Stimulated activated CD8-positive, alpha-beta memory T cell treated with anti-CD3 and anti-CD28 coated beads, Interleukin-12 subunit alpha, Interleukin-12 subunit beta, amount 100 ng/mL, for 24 hours (primary cell): ENCODE results near the gene TREML4.

Experiments
- DNase-seq: peaks from one replicate; pipeline ENCODE4 v3.0.0-alpha.2; 2020; ENCODE audit errors: extremely low read depth

The TREML4 gene

DNA sequence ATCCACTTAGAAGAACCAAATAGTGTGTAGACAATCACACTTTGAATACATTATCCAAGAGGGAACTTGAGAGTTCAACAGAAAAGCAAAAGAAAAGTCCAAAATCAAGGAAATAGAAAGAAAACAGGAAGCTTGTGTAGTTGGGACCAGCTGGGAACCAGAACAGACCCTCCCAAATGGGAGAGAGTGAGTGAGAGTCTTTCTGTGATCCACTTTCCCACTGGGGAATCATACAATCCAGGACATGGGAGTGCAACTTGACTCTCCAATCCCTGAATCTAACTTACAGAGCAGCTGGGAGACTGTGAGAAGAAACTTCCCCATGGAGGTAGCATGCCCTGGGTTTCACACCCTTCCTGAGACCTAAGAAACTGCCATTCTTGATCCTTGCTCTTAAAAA lies 27.0 kb downstream of the TREML4 start:
- DNase-seq = no peak

DNA sequence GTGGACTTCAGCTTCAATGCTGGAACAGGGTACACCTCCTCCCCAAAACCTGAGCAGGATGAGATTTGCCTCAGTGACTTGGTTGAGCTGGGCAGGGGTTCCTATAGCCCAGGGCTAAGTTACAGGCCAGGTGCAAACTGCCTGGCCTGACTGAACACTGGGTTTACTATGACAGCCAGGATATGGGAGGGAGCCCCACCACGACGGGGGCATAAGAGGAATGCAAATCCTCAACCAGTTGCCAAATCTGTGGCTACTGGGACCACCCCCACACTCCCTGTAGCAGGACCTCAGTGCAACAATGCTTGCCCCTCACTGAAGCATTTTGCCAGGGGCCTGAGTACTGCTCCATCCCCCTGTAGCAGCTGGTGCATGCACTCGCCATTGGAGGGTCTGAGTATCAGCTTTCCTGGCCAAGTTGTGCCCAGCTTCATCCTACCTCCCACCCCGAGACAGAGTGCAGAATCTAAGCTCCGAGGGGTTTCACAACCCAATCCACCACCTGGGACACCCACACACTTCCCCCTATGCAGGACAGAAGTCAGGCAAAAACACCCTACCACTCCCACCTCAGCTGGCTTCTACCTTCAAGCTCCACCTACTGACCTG lies 27.6 kb downstream of the TREML4 start:
- DNase-seq = no peak

DNA sequence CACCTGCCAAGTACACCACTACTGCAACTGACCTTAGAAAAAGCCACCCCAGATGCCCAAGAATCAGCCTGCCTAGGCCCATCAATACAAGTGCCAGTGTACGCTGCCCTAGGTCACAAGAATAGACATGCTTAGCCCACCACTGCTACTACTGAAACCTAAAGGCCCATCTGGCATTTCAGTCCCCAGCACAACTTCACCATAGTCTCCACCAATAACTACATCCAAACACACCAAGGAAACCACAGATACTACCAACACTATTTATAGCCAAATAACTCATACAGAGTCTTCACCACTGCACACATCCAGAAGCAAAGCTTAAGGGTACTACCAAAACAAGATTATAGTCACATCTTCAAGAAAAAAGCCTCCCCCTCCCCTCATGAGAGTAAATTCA lies 28.2 kb downstream of the TREML4 start:
- no peak for DNase-seq

DNA sequence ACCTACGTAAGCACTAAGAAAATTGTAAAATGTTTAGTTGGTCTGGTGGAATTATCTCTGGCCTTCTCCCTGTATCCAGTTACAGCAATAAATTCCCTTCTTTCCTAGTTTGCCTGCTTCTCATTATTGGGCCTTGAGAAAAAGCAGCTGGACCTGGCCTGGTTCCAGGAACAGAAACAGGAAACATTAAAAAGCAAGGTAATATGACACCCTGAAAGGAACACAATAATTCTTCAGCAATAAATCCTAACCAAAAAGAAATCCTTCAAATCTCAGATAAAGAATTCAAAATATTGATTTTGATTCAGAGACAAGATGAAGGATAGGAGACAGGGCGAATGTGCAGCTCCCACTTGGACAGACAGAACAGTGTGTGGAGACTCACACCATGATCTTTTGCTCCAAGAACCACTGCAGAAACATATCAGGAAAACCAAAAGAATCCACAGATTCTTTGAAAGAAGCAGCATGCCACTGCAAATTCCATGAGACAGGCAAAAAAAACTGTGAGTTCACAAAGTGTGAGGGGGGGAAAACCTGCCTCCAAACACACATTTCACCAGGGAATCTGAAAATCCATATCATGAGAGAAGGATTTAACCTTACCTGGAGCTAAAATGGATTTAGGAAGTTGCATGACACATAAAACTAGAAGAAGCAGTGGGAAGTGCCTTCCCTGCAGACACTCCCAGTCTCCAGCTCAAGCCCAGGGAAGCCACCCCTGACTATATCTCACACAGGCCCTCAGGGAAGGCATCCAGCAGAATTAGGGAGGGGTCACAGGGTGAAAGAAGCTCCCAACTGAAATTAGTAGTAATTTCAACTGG lies 29.4 kb downstream of the TREML4 start:
- DNase-seq = no peak

DNA sequence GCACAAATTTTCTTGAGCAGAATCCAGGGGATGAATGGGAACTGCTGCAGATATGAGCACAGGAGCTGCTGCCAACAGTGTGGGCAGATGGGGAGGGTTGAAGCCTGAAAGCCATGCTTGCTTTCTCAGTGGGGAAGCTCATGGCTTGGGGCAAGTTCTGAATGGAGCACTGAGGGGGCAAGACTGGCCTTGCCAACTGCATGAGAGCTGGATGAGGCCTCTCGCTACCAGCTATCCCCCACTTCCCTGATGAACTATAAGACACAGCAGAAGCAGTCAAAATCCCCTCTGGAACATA lies 30.0 kb downstream of the TREML4 start:
- DNase-seq = no peak

DNA sequence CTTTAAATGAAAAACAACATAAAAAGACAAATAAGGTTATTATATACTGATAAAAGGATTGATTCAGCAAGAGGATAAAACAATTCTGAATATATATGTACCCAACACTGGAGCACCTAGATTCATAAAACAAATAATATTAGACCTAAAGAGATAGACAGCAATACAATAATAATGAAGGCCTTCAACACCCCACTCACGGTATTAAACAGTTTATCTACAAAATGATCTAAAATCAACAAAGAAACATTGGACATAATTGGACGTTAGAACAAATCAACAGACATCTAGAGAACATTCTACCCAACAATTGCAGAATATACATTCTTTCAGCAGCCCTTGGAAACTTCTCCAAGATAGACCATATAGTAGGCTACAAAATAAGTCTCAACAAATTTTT lies 34.3 kb downstream of the TREML4 start:
- no peak for DNase-seq

DNA sequence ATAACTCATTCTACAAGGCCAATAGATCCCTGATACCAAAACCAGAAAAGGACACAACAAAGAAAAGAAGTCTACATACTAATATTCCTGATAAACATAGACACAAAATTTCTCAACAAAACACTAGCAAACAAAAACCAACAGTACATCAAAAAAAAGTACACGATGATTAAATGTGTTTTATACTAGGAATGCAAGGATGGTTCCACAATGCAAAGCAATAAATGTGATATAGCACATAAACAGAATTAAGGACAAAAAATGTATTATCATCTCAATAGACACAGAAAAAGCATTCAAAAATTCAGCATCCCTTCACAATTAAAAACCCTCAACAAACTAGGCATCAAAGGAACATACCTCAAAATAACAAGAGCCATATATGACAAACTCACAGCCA lies 35.1 kb downstream of the TREML4 start:
- no peak for DNase-seq

DNA sequence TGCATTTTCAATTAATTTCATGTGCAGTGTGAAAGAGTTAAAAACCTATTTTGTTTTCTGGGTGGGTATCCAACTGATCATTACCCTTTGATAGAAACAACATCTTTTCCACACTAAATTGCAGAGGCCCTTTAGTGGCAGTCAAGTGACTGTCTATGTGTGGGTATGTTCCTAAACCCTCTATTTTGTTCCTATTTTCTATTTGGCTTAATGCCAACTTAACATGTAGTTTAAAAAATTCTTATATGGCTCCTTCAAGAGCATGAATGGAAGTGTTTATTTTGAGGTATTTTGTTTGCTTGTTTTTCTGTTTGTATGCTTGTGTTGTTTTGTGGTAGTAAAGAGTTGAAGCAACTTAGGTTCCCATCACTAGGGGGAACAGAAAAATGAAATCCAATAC lies 38.4 kb downstream of the TREML4 start:
- no peak for DNase-seq

DNA sequence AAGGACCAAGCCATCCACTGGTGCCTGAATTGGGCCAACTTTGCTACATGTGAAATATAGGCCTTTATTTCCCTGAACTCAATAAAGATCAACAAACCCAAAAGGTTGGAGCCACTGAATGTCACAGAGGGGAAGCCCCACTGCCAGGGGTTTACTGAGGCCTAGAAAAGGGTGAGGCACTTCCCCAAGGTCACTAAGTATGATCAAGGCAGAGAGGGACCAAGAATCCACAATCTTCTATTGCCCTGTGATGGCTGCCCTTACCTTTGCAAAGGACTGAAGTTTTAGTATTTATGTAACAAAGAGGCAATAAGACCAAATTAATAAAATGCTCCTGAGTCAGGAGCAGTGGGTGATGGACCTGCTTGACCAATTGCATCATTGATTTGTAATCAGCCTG lies 40.3 kb downstream of the TREML4 start:
- DNase-seq = no peak

DNA sequence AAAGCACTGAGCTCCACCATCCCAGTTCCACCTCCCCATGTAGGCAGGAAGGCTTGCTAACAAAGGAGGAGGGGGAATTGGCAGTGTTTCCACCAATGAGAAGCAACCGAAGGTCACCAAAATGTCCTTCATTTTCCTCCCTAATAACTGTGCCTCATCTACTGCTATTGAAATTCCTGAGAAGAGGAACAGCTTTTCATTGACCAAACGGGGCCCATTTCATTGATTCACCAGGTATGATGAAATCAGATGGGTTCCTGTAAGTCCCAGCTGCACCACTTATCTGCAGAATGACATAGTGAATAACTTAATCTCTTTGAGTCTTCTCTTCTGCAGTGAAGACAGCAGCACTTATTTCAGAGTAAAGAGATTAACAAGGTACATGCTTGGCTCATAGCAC lies 41.0 kb downstream of the TREML4 start:
- DNase-seq = no peak

DNA sequence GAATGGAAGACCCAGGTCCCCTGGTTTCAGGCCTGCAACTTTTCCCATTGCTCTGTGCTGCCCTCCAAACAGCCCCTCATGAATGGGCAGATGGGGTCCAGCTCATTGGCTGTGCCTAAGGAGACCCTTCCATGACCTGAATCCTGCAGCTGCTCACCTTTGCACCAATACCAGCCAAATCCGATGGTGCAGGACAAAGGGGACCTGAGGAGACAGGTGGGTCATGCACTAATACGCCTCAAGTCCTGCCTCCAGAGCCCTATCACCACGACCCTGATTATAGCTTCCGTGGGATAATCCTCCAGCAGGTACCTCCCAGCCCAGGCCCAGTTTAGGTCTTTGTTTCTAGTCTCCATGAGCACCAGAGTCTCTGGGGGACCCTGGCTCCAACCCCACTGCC lies 41.6 kb downstream of the TREML4 start:
- no peak for DNase-seq

DNA sequence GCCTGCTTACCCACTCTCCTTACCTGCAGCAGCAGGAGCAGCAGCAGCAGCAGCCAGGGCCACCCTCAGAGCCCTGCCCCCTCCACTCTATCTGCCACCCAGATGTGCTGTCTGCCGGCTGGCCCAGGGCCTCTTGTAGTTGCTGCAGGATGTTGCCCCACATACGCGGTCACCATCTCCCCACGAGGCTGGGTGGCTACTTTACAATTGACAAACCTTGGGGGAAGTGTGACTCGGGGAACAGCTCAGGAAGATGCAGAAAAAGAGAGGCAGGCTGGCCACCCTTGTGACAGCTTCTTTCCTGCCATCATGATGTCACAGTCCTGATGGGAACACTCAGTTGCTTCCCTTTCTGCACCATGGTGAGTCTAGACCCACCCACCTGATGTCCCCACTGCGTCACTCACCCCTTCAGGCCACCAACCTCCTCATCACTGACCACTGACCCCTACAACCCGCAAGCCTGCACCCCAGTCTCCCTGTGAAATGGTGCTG lies 43.8 kb downstream of the TREML4 start:
- no peak for DNase-seq

DNA sequence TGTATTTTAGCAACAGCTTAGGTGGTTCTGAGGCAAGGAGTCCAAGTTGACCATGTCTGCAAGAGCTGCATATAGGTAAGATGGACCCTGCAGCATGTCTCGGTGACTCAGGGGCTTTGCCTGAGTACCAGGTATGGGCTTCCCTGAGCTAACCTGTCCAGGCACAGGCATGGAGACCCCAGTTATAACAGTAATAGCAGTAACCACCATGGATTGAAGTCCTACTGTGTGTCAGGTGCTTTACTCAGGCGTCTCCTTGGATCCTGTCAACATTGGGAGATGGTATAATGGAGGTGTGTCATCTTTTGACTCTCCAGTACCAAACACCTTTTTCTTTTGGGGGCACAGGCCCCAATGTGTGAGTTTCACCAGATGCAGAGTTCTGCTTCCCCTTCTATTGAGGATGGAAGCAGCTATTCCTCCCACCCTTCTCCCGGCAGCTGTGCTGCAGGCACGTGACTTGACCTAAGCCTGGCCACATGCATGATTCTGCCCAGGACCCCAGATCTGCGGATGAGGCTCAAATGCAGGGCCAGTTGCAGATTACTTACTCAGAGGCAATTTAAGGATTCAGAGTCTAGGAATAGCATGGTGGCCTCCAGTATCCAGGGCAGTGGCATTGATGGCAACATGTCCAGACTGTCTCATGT lies 44.6 kb downstream of the TREML4 start:
- DNase-seq = no peak

DNA sequence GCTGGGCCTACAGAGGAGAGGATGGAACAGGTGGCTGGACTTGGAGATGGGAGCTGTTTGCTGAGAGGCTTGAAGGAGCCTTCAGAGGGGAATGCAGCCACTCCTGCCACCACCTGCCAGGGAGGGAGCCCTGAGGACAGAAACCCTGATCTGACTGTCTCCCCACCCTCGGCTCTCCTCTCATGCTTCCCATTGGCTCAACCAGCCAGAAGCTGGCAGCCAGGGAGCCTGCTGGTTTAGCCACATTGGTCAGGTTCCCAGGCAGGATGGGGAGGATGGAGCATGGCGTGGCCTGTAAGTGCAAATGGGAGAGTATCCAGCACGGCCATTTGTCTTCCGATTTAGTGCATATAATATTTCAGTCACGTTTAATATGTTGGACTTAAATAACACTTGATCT lies 45.6 kb downstream of the TREML4 start:
- DNase-seq = no peak

DNA sequence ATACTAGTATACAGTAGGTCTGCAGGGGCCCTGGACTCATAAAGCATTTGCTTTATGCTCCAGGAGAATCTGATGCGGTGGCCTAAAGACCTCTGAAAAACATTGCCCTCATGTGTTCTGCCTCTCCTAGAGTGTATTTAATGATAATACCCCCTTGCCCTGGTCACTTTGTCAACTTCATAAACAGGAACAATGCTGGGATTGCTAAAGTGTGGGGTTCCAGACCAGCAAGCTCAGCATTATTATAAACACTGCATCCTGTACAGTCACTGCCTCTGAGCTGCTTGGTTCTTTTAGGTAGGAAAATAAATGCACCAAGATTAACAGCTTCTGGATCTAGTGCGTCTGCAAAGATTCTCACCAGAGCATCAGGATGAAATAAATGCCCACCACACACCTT lies 46.1 kb downstream of the TREML4 start:
- no peak for DNase-seq

DNA sequence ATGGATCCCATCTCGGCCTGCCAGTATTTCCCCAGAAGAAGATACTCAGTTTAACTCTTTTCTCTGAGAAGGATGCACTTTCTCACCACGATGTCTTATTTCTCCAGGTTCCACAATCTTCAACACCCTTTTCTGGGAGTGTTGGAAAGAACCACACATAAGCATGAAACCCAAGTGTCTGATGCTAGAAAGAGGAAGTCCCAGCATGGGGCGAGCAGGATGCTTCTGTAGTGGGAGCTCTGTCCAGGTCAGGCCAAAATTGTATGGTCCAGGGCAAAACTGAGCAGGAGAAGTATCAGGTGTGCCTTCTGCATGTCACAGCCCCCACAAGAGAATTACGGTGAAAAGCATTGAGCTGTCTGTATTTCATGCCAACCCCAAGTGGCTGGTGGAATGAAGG lies 47.3 kb downstream of the TREML4 start:
- DNase-seq = no peak

DNA sequence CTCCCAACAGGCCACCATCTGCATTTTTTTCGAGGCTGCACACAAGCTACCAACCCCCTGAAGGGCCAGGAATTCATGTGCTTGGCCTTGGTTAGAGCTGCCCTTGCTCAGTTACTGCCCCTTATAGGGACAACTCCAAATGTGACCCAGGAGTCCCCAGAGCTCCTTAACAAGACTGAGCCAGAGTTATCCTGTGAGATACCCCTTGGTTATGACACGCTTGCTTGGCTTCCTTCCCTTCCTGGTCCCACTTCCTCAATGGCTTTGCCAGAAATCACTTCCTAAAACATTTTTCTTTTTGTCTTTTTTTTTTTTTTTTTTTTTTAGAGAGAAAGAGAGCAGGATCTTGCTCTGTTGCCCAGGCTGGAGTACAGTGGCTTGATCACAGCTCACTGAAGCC lies 49.5 kb downstream of the TREML4 start:
- no peak for DNase-seq

DNA sequence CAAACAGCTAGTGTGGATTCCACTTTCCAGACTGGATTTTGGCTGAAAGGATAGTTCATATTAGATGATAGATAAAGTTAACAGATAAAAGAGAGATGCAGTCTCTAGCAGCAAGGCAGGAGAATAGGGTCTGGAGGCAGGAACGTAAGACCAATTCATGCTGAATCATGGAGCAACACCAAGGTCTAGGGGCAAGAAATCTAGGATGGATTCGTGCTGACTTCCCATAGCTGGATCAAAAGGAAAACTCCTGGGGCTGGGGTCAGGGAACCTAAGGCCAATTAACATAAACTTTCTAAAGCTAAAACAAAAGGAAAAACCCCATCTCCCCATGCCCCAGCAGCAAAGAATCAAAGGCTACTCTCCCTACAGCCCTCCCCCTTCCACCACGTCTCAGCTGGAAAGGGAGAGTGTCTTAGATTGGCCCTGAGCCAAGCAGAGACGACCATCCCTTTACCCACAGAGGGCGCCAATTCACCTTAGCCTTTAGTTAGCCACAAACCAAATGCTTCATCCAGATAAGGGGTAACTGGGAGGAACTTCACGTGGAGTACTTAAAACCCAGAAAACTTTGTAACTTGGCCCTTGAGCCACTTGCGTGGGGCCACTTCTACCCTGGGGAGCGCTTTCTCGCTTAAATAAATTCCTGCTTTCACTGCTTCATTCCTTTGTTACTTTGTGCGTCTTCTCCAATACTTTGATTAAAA lies 50.7 kb downstream of the TREML4 start:
- peak; percentile 38 for DNase-seq

DNA sequence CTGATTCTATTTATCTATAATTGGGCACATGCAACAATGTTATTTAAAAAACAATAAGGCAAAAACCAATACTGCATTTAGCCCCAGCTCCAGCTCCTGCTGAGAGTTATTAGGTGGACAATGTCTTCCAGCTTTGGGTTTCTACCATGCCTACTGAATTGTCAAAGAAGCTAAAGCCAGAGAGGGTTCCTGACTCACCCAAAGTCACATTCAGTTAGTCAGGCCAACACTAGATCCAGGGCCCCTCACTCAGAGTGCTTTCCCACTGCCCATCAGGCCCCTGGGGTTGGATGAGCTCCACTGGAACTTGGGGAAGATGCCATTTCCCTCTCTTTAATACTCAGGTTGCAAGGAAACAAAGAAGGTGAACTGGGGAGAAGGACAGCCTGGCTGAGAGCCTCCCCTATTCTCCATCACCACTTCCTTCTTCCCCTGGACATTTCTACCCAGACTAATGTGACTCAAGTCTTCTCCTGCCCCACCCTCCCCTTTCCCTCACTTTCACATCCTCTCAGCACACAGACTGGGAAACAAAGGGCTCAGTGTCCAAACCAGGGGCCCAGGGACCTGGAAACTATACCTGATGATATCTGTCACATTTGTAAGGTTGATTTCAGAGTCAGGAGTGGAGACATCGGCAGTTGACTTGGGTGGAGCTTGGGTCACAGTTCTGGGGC lies 52.4 kb downstream of the TREML4 start:
- no peak for DNase-seq

DNA sequence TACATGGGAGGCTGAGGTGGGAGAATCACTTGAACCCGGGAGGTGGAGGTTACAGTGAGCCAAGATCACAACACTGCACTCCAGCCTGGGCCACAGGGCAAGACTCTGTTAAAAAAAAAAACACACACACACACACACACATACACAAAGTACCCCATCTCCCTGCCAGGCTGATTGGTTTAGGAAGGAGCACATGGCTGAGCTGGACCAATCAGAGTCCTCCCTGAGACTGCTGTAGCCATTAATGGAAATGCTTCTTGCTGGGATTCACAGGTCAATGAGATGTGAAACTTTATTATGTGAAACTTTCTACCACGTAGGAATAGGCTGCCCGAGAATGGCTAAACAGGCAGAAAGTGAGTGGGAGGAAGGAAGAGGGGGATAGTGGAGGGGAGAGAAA lies 55.5 kb downstream of the TREML4 start:
- DNase-seq = no peak

DNA sequence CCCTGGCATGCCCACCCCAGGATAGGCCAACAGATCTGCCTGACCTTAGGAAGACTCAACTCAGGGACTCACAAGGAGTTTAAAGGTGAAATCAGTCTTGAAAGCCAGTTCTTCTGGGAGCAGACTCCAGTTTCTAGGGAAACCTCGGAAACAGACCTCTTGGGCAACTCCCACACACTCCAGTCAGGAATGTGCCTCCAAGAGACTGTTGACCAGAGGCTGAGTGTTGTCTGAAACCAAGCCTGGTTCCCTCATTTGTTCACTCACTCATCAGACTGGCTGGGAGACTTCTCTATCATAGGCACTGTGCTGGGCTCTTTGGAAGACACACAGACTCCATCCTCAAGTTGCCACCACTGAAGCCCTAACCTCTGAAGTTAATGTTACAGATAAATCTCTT lies 56.6 kb downstream of the TREML4 start:
- no peak for DNase-seq
